HEK293T (cell line): ENCODE results near the gene UTS2R.

ENCODE experiments used
- CTCF ChIA-PET: fragments of 350-600 bp; formaldehyde crosslinking; extraction: SDS; loops from one replicate; lab custom pipeline; 2021; ENCODE audit warnings: antibody characterized with exemption, inconsistent platforms; lab: Yijun Ruan, JAX
- POLR2A ChIA-PET: fragments of 350-600 bp; formaldehyde crosslinking; extraction: SDS; loops from one replicate; lab custom pipeline; 2020; ENCODE audit warnings: antibody characterized with exemption, inconsistent platforms; lab: Yijun Ruan, JAX
- DNase-seq: peaks from one replicate; pipeline ENCODE4 v3.0.0; 2012; ENCODE audit warnings: mixed read lengths; ENCODE audit errors: extremely low spot score
- ARNT ChIP-seq: fragments of 450-650 bp; IDR thresholded peaks from 2 replicates; pipeline ENCODE4 v1.6.1; 2017; ENCODE audit warnings: mild to moderate bottlenecking
- BHLHE40 ChIP-seq: fragments of 450-650 bp; IDR thresholded peaks from 2 replicates; pipeline ENCODE4 v1.6.1; 2016; ENCODE audit warnings: mild to moderate bottlenecking, moderate library complexity, borderline replicate concordance
- CTBP1 ChIP-seq: fragments of 450-650 bp; IDR thresholded peaks from 2 replicates; pipeline ENCODE4 v1.6.1; 2016; ENCODE audit warnings: borderline replicate concordance
- ELF4 ChIP-seq: fragments of 450-650 bp; IDR thresholded peaks from 2 replicates; pipeline ENCODE4 v1.6.1; 2017; ENCODE audit warnings: antibody characterized with exemption
- FOXA1 ChIP-seq: fragments of 450-650 bp; IDR thresholded peaks from 2 replicates; pipeline ENCODE4 v1.6.1; 2016; ENCODE audit warnings: mild to moderate bottlenecking
- FOXK2 ChIP-seq: fragments of 450-650 bp; IDR thresholded peaks from 2 replicates; pipeline ENCODE4 v1.6.1; 2016; ENCODE audit warnings: mild to moderate bottlenecking
- FOXM1 ChIP-seq: fragments of 450-650 bp; IDR thresholded peaks from 2 replicates; pipeline ENCODE4 v1.6.1; 2017; ENCODE audit warnings: mild to moderate bottlenecking, borderline replicate concordance
- HDGF ChIP-seq: fragments of 450-650 bp; IDR thresholded peaks from 2 replicates; pipeline ENCODE4 v1.6.1; 2017; ENCODE audit warnings: antibody characterized with exemption, borderline replicate concordance
- L3MBTL2 ChIP-seq: fragments of 450-650 bp; conservative IDR thresholded peaks from 2 replicates; pipeline ENCODE4 v1.6.1; 2016; ENCODE audit warnings: mild to moderate bottlenecking
- LEF1 ChIP-seq: fragments of 450-650 bp; IDR thresholded peaks from 2 replicates; pipeline ENCODE4 v1.6.1; 2017; ENCODE audit warnings: mild to moderate bottlenecking, borderline replicate concordance
- NFRKB ChIP-seq: fragments of 450-650 bp; IDR thresholded peaks from 2 replicates; pipeline ENCODE4 v1.6.1; 2016; ENCODE audit warnings: mild to moderate bottlenecking, moderate library complexity
- PKNOX1 ChIP-seq: fragments of 450-650 bp; IDR thresholded peaks from 2 replicates; pipeline ENCODE4 v1.6.1; 2016
- SP1 ChIP-seq: fragments of 450-650 bp; IDR thresholded peaks from 2 replicates; pipeline ENCODE4 v1.6.1; 2017
- SUZ12 ChIP-seq: fragments of 450-650 bp; IDR thresholded peaks from 2 replicates; pipeline ENCODE4 v1.6.1; 2016; ENCODE audit warnings: mild to moderate bottlenecking
- TARDBP ChIP-seq: fragments of 450-650 bp; IDR thresholded peaks from 2 replicates; pipeline ENCODE4 v1.6.1; 2016
- ZNF384 ChIP-seq: fragments of 450-650 bp; IDR thresholded peaks from 2 replicates; pipeline ENCODE4 v1.6.1; 2016

UTS2R gene

DNA sequence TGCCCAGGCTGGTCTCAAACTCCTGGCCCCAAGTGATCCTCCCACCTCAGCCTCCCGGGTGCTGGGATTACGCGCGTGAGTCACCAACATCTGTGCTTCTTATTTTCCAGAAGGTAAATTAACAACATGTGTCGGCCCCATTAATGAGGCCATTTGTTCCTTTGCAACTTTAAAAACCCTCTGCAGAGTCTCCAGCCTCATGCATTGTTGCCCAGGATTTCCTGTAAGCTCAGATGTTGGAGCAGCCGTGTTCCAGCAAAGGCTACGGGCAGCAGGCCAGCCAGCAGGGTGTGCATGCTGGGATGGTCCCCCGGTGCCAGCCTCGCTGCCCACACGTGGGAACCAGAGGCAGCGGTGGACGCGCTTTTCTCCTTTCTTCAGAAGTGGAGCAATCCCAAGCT lies 27.5 kb downstream of the UTS2R start:
- ChIA-PET CTCF (no interaction called here), POLR2A (no interaction called here)
- no peak for TF ChIP-seq PKNOX1
- no peak for TF ChIP-seq SUZ12
- no peak for TF ChIP-seq NFRKB
- DNase-seq, result no peak

DNA sequence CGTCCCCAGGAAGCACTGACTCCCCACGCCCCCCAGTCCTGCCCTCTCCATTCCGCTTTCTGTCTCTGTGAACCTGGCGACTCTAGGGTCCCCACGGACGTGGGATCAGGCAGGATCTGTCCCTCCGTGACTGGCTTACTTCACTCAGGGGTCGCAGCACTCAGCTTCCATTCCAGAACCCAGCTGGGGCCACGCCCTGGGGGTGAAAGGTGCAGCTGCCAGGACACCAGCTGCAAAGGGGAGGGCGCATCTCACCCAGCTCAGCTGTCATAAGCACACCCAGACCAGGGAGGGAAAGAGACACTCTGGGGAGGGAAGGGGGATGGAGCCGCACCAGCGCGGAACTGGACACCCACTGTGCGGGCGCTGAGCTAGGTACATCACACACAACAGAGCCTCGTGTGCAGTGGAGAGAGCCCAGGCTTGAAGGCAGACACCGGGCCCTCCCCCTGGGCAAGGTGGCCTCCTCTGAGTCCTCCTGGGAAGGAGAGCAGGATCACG lies 28.1 kb downstream of the UTS2R start:
- POLR2A ChIA-PET, result no interaction called here
- TF ChIP-seq BHLHE40, result no peak
- no peak for TF ChIP-seq LEF1
- no peak for TF ChIP-seq FOXM1
- no peak for TF ChIP-seq SUZ12
- DNase-seq, result no peak
- CTCF ChIA-PET, result interaction anchor here (0.6 kb wide), 2 partner anchors 48 to 50 kb away, joined by 3 read pairs; no protein-coding TSS in a partner anchor

DNA sequence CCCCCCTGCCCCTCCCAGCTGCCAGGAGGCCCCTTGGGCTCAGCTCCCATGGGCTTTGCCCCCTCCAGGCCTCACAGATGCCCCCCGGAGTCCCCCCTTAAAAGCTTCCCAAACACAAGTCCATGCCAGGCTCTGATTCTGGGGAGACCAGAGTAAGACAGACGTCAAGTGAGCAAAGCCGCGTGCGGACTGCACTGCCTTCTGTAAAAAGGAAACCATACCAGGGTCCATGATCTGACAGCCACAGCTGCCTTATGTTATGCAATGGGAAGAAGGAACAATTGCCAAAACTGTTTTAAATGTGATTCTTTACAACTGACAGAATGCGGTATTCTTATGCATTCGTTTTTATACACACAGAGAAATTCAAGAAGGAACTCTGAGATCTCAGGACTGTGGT lies 28.6 kb downstream of the UTS2R start:
- ChIA-PET CTCF (interaction anchor here (0.6 kb wide), 2 partner anchors 49 to 50 kb away, joined by 3 read pairs; no protein-coding TSS in a partner anchor), POLR2A (no interaction called here)
- no peak for TF ChIP-seq TARDBP
- no peak for TF ChIP-seq PKNOX1
- no peak for TF ChIP-seq SP1
- no peak for TF ChIP-seq ELF4
- no peak for TF ChIP-seq NFRKB
- no peak for TF ChIP-seq L3MBTL2
- no peak for TF ChIP-seq FOXK2
- no peak for TF ChIP-seq FOXM1
- TF ChIP-seq ZNF384, result no peak
- TF ChIP-seq FOXA1, result no peak
- no peak for TF ChIP-seq BHLHE40
- TF ChIP-seq HDGF, result no peak
- TF ChIP-seq SUZ12, result no peak
- TF ChIP-seq CTBP1, result no peak
- TF ChIP-seq LEF1, result no peak
- TF ChIP-seq ARNT, result no peak
- no peak for DNase-seq

- ChIA-PET POLR2A (no interaction called here), CTCF (no interaction called here)
- TF ChIP-seq ARNT, result no peak
- no peak for TF ChIP-seq SP1
- no peak for DNase-seq
Observed at GRCh38 chr17:82400830-82401229, 29.3 kb downstream of the UTS2R start.

DNA sequence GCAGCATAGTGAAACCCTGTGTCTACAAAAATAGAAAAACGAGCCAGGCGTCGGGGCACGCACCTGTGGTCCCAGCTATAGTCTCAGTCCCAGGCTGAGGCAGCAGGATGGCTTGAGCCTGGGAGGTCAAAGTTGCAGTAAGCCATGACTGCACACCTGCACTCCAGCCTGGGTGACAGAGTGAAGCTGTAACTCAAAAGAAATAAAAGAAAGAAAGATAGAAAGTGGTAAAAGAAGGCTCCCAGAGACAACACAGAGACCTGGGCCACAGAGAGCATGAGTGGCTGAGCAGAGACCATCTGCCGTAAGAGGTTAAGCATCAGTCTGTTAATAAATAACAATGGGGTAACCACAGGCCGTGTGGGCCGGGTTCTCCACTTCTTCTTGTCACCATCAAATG lies 31.3 kb downstream of the UTS2R start:
- ChIA-PET CTCF (interaction anchor here (0.6 kb wide), 1 partner anchor 202 kb away, joined by 5 read pairs; no protein-coding TSS in a partner anchor), POLR2A (no interaction called here)
- no peak for DNase-seq
- TF ChIP-seq ZNF384 (no peak), HDGF (no peak), PKNOX1 (no peak), FOXM1 (no peak), NFRKB (no peak)

GRCh38 chr17:82403662-82404660 lies 32.4 kb downstream of the UTS2R start:
- POLR2A ChIA-PET, result no interaction called here
- no peak for DNase-seq
- CTCF ChIA-PET, result interaction anchor here (0.6 kb wide), 1 partner anchor 203 kb away, joined by 5 read pairs; no protein-coding TSS in a partner anchor
- TF ChIP-seq ZNF384 (no peak), FOXA1 (no peak), NFRKB (no peak), HDGF (no peak), TARDBP (no peak), PKNOX1 (no peak), ELF4 (no peak), FOXK2 (no peak), LEF1 (no peak), FOXM1 (no peak), L3MBTL2 (no peak), ARNT (no peak), SUZ12 (no peak), SP1 (no peak)
